Kasumi-1 (cell line): Measurements from ENCODE around the gene RSPO3.
A peak's percentile ranks its signal among the peaks of the same experiment; 100 is the strongest.

Experiments used
- DNase-seq, 2 experiments: peaks; one replicate each; lab custom pipeline; 2025; lab: John Stamatoyannopoulos, UW

RSPO3 gene

DNA sequence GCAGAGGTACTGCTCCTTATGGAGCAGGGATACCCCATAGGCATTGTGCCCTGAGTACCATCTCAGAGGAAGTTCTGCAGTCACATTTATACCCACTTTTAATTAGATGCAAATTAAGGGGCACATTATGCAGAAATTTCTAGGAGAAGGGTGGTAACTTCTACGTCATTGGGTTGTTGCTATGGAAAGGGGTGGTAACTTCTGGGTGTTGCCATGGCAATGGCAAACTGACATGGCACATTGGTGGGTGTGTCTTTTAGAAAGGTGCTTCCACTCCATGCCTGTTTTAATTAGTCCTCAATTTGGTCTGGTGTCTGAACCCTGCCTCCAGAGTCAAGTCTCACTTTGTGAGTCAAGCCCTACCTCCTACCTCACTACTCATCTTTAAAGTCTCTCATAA, 42.0 kb downstream of the RSPO3 start:
- DNase-seq, result no peak

DNA sequence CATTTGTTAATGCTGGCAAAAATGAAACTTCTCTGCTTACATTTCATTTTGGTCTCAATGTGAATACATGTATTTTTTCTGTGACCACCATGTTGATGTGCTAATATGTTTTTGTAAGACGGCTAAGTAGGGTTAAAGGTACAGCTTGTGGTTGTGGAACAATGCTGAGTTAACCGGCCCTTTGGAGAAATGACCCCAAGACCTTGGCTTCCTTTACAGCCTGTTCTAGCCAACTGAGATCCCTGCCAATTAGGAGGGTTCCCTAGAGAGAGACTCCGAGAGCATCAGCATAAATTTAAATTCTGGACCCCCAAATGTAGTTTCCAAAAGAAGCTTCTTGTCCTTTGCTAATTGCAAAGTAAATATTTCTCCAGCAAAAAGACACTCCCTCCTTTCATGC, 44.4 kb downstream of the RSPO3 start:
- DNase-seq, result no peak

DNA sequence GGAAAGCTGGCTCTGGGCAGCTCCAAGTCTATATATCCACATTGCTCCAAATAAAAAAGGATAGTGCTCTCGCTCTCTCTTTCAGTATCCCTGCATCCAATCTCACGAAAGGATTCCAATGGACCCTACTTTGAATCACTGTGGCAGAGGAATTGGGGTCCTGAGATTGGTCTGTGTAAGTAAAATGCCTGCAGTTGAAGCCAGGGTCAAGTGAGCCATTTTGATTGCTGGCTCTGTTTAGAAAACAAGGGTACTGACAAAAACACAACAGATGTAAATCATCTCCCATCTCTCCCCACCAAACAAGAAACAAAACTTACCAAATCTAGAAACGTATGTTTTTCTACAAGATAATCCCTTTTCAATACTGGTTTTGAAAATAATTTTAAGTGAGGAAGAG, 45.6 kb downstream of the RSPO3 start:
- no peak for DNase-seq

DNA sequence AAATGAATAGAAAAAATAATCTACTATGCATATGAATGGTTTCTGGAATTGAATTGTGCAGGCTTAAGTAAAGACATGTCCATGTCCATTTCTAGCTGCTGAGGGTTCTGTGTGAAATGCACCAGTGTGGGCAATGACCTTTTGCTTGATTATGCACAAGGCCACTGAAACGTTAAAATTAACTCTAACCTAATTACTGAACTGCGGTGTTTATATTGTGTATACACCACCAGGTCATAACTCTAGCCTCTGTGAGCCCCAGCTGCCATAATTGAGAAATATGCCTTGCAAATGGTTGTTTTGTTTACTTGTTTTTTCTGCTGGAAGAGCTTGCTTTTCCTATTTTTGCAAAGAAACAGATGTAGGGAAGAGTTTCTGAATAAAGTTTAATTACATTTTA, 46.1 kb downstream of the RSPO3 start:
- no peak for DNase-seq

DNA sequence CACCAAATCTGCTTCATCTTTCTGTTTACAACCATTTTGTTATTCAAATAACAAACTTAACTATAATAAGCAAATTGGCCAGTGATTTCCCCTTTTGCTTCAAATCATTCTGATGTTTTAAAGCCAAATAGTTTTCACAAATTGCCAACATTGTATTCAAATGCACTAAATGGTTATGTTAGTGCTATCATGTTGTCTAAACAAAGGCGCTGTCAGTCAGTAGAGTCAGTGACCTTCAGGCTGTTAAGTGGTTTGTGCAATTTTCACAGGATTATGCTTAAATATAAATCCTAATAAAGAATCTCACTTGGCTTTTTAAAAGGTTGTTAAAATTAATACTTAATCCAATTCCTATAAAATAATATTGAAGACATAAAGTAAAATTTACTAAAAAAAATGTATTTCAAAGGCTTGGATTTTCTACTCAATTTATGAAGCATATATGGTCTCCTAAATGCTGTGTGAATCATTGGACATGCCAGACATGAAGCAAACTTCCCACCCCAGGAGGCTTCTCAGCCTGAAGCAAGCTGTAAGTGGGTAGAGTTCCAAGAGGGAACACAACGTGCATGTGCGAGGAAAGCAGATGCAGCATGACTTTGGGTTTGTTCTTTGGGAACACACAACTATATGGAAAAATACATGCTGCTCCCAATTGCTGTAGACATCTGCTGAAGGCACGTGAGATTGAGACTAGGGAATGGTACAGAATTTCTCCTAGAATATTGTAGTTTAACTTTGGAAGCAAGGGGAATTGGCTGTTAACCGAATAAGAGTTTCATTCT, 54.9 kb downstream of the RSPO3 start:
- DNase-seq, result no peak

DNA sequence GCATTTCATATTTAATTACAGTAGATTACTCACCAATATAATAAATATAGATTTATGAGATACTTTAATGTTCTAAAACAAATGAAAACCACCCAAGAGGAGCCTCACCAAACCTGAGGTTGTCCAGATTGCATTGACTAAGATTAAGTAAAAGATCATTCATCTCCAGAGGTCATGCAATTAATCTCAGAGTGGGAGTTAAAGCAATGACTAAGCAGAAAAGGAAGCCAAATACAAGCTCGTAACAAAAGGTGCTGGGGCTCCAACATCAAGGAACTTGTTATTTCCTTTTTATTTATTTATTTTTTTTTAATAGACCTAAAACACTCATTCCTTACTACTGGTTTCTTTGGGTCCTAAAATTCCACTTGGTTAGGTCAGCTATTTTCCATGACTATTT, 57.7 kb downstream of the RSPO3 start:
- DNase-seq, result no peak

DNA sequence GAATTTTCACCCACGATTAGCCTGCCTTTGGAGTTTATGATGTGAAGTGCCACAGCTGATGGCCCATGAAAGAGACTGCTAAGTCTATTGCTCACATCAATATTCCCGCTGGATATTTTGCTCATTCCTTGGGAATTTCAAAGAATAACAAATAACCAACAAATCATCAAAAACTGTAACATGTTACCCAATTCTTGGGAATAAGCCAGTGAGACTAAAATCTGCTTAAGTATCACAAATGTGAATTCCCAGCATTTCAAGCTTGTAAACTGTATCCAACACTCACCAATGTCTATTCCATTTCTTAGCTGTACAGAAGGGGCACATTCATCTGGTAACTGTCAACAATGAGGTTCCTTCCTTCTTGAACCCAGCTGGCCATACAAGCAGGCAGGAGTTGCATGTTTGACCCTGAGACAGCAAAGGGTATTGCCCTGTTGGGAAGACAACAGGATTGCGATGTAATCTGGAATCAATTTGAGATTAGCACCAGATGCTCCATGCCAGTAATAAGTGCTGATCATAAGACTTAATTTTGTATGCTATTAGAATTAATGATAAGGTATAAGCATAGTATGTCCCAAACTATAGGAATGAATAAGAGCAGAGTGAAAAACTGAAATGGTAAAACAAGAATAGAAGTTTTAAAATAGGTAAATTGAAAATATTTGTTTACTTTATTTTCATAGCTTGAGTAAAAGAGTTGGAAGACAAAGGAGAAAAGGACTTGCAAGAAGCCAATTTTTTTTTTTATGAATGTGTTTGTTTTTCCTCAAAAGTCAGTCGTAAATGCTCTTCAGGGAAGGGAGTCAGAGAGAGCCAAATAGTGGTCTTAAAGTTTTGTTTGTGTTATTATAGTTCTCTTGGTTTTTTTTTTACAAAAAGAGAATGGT, 58.8 kb downstream of the RSPO3 start:
- no peak for DNase-seq

DNA sequence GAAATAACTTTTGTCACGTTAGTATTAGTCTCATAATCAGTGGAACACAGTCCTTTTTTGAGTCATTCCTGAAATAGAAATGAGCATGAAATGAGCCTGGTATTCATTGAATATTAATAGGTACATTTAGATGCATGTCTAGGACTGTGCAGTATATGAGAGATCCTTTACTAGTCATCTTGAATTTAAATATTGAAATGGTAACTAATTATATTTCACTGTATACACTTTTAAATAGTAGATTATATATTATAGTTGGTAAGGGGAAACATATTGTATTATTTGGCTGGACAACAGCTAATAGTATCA, 59.4 kb downstream of the RSPO3 start:
- DNase-seq, result no peak

DNA sequence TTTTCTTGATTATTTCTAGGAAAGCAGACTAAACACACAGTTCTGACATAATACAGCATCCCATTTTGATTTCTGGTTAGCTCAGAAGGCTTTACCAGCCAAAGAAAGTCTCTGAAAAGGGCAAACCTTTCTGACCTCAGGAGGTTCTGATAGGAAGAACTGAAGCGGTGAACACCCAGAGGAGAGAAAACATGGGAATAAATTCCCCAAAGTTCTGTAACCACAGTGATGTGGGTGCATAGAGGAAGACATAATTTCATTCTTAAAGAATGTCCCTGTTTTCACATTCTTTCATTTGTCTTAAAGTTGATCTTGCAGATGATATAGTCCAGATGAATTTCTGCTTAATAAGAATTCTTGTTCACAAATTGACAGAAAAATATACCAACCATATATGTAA, 60.3 kb downstream of the RSPO3 start:
- no peak for DNase-seq

DNA sequence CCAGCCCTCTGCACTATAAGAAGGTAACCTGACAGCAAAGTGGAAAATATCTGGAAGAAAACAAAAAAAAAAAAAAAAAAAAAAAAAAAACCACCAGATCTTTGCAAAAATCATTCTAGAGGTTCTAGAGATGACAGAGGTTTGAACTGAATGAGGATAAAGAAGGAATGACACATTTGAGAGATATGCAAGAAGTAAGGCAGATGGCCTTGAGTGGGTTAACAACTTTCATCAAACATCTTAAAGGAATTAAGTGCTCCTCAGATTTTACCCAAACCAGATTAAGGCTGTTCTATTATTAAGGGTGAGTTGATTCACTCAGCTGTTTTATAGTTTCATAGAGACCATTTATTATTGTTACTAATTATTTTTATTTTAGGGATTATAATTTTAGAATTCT, 62.0 kb downstream of the RSPO3 start:
- no peak for DNase-seq

DNA sequence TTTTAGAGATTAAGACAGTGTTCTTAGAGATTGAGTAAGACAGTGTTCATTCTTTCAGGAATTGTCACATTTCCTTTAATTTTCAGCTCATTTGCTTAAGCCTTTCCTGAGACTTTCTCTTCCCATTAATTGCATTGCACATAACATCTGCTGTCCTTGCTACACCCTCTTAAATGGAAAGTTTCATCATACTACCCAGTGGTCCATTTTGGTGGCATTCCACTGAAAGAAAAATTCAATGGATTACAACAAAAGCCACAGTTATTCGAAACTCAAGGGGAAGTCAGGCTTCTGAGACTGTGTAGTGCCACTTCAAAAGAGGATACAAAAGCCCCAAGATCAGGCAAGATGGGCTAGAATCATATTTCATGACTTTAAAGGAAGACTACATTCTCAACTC, 64.0 kb downstream of the RSPO3 start:
- peak in 1 of 2 experiments; percentile 3 for DNase-seq

DNA sequence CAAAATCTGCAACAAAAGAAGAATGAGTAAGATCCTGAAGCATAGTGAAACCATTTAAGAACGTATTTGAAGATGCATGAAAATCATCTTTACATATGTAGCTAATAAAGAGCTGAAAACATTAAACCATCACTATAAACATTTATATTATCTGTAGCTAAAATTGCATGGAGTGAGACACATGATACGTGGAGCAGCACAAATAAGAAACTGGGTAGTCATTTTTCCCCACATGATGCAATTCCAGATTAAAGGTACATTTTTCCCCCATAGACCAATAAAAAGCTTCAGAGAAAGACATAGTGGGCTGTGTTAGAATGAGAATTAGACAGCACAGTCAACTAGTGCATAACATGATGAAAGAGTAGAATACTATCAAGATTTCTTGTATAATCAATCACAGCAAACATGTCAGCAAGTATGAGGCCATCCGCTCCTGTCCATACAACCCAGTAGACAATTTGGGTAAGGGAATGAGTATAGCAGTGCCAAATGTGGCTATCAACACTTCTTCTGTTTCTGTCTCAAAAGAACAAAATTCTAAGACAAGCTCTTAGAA, 67.0 kb downstream of the RSPO3 start:
- DNase-seq, result no peak

DNA sequence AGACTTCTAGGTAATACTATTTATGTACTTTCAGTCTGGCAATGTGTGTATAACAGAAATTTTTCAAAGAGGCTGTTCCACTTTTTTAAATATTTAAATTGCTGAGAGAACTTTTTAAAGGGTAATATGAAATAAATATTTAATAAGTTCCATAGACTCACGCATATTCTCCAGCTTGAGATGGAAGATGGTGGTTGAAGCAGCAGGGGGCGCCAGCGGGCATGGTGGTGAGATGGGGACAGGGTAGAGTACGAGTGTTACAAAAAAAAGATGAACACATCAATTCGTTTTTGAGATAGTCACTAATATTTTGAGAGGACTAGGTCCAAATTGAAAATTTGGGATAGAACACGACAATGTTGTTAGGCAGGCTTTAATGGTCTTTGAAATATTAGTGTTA, 68.4 kb downstream of the RSPO3 start:
- DNase-seq, result peak; percentile 47 to 76

DNA sequence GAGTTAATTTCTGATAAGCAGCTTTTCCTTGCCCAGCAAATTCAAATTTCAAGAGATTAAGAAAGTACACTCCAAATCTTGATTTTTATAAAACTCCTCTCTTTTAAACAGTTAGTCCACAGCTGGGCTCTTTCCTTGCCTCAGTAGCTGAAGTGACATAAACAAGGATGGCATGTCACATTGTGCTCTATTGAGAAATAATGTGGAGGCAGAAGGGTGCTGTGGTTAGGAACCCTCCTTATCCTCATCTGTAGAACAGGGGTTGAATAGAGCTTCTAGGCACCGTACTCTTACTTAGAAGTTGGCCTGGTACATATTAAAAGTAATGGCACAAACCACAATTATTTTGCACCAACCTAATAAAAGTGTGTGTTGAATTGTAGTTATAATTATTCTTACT, 70.3 kb downstream of the RSPO3 start:
- DNase-seq, result no peak

DNA sequence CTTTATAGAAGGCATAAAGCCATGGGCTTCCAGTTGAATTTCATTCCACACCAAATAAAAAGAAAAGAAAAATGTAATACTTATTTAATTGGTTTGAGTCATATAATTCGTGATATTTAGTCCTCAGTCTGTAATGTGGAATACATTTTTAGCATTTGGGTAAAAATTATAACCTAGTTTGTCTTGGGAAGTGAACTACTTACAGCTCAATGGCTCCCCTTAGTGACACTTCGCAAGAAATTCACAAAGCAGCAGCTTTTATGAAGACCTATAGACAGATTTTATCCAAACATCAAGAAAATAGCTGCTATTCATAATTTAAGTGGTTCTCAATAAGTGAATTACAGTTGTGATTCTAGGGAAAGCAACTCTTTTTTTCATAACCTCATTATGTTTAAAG, 72.1 kb downstream of the RSPO3 start:
- peak; percentile 76 to 82 for DNase-seq

DNA sequence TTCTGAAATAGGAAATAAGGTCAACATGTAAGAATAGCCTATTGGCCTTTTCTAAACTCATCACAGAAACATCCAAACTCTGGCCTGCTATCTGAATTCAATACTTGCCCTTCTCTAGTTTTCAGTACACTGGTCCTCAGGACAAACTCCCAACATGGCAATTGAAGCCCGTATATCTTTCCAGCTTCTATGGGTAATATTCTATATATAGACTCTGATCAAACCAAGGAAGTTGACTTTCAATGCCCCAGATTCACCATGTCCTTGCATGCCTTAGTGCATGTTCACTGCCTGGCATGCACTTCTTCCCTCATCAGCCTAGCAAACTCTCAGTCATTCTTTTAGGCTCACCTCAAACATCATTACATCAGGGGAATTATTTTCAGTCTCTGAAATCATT, 73.2 kb downstream of the RSPO3 start:
- DNase-seq, result no peak

DNA sequence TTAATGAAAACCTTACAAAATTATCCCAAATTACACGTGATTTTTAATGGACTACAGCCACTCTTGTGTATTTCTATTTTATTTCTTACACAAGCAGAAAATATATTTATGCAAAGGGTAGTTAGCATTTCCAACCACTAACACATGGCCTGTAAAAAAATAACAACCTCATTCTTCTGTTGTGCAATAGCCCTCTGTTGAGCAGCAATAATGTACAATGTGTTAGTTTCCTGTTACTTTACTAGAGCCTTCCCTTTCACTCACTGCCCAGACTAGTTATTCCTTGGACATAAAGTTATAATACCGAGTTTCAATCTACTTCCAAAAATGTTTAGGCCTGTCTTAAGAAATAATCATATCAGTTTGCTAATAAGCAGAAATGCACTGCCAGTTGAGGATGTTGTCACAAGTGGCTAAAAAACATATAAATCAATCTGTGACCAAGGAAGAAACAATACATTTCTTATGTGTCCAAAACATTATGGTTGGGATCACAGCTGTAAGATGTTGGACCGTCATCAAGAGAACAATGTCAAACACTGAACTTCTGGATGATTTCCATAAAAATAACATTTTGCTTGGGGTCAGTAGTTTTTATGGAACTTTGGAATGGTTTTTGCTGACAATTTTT, 74.6 kb downstream of the RSPO3 start:
- peak; percentile 50 to 56 for DNase-seq

DNA sequence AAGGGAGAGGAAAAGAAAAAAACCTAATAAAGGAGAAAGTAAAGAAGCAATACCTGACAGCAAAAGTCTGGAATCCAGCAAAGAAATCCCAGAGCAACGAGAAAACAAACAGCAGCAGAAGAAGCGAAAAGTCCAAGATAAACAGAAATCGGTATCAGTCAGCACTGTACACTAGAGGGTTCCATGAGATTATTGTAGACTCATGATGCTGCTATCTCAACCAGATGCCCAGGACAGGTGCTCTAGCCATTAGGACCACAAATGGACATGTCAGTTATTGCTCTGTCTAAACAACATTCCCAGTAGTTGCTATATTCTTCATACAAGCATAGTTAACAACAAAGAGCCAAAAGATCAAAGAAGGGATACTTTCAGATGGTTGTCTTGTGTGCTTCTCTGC, 77.4 kb downstream of the RSPO3 start:
- DNase-seq, result no peak

DNA sequence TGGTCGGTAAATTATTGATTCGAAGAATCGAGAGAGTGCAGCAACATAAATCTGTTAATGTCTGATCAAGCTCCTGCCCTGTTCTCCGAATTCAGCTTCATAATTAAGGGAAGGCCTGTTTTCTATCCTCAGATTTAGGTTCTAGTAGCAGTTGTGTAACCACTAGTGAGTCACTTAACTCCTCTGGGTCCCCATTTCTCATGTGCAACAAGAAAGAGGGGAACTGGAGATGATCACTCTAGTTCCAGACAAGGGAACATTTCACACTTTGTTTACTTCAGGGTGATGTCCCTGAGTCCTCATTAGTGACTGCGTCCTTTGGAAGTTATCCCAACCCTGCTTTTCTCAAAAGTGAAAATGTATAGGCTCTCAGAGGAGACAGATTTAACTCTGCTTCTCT, 80.1 kb downstream of the RSPO3 start:
- DNase-seq, result peak; percentile 26 to 27

DNA sequence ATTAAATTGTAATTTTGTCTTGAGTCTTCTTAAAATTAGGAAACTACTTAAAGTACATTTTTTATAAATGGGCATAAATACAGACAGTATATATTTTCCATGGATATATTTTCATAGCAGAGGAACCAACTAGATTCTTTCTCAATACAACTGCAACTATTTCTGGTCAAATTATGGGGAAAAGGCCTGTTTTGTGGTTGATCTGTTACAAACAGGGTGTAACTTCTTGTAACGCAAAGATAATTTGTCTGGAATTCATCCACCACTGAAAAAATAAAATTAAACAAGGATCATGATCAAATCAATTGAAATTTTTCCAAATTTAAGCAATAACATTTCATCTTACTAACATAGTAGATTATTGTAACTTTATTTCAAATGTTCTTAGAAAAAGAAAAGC, 81.0 kb downstream of the RSPO3 start:
- DNase-seq, result no peak

DNA sequence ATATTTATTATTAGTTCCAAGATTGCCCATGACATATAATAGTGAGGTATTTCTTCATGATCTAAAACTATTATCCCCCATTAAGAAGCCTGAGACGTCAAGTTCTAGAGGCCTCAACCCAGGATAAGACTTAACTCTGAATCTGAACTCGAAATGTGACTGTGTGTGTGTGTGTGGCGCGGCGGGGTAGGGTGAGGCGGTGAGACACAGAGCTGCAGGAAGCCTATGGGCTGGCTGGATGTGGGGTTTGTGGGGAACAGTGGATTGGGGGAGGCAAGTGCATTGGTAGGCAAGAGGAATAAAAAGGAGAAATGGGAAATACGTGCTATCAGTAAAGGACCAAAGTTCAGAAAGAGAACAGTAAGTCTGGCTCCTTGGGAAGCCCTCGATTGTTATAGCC, 81.6 kb downstream of the RSPO3 start:
- DNase-seq, result no peak

DNA sequence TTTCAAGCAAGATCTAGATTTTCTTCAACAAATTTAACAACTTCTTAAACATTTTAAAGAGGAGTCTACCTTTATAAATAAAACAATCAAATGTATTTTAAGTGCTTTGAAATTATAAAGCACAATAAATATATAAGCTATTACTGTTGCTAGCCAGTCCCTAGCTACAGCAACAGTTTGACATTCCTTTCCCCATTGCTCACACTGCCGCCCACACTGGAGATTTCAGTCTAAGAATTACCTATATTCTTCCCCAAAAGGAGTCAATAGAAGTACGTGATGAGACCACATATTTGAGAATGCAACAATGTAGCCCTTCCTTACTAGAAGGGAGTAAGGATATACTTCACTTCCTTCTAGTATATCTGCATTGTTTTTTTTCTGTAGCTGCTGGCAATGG, 82.8 kb downstream of the RSPO3 start:
- DNase-seq, result no peak

DNA sequence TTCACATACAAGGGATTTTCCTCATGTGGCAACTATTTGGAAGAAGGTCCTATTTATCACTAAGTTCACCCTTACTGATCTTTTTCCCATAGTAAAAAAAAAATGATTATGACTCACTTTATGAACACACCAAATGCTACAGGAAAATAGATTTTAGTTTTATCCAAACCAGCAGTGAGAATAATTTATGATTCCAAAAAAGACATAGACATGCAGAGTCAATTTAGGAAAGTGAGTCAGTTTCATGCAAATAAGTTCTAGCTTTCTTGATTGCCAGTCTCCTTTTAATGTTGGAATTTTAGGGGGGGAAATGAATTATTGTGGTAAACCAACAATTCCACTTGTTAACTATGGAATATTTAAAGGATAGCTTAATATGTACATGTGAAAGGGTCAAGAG, 84.2 kb downstream of the RSPO3 start:
- DNase-seq, result no peak
